Mesothelial cell of epicardium (in vitro differentiated cells): ENCODE data around the gene SLC1A4. TPM values are rescaled to one million over a fixed set of nuclear protein-coding genes. Genes with fewer than 3 reads are reported as not detected.

Experiments
- DNase-seq, 2 experiments: peaks; one replicate each; pipeline ENCODE4 v3.0.0; 2021; ENCODE audit warnings: low spot score in 2 of 2; ENCODE audit not compliant: unreplicated experiment in 2 of 2
- H3K27ac Mint-ChIP-seq: 2 replicates; pipeline ENCODE4 v1.8.0; 2021; ENCODE audit warnings: mixed read lengths
- H3K27me3 Mint-ChIP-seq: 2 replicates; pipeline ENCODE4 v1.8.0; 2021; ENCODE audit warnings: low read depth, mixed read lengths
- H3K36me3 Mint-ChIP-seq: 2 replicates; pipeline ENCODE4 v1.8.0; 2021; ENCODE audit warnings: mixed read lengths
- H3K4me1 Mint-ChIP-seq: 2 replicates; pipeline ENCODE4 v1.8.0; 2021; ENCODE audit warnings: mixed read lengths
- H3K4me3 Mint-ChIP-seq: 2 replicates; pipeline ENCODE4 v1.8.0; 2021; ENCODE audit warnings: mild to moderate bottlenecking, moderate library complexity, mixed read lengths
- H3K9me3 Mint-ChIP-seq: 2 replicates; pipeline ENCODE4 v1.8.0; 2021; ENCODE audit warnings: mixed read lengths
- CTCF ChIP-seq: fragments of 200-600 bp; sonication (generic); IDR thresholded peaks from one replicate; pipeline ENCODE4 v1.5.0; 2021; ENCODE audit warnings: antibody characterized with exemption; ENCODE audit not compliant: unreplicated experiment
- total RNA-seq: library from RNA; stranded (reverse); gene quantifications from 3 replicates; pipeline ENCODE4 v1.2.1, GENCODE V29; 2021

Gene SLC1A4
- total RNA-seq, 1 donor from 2014 or later, result 5.3 TPM

GRCh38 chr2:65054749-65055421, 65.7 kb downstream of the SLC1A4 start:
- Mint-ChIP-seq H3K4me3 (peak overlapping the region; percentile 94), H3K27me3 (no peaks in the 10 kb centered on the region), H3K4me1 (peaks cover 27% of the 10 kb centered on the region), H3K9me3 (peaks cover 5% of the 10 kb centered on the region), H3K36me3 (peaks cover 11% of the 10 kb centered on the region), H3K27ac (no peak overlapping the region)
- no peak for DNase-seq
- TF ChIP-seq CTCF, result no peak

- H3K9me3 Mint-ChIP-seq, result peaks cover 5% of the 10 kb centered on the region
- peaks cover 11% of the 10 kb centered on the region for H3K36me3 Mint-ChIP-seq
- peak overlapping the region; percentile 94 for H3K4me3 Mint-ChIP-seq
- H3K27me3 Mint-ChIP-seq, result no peaks in the 10 kb centered on the region
- H3K27ac Mint-ChIP-seq, result peak overlapping the region; percentile 91
- TF ChIP-seq CTCF, result no peak
- peaks cover 27% of the 10 kb centered on the region for H3K4me1 Mint-ChIP-seq
- DNase-seq, result no peak
These were observed 66.4 kb downstream of the SLC1A4 start for GRCh38 chr2:65055422-65056214.

GRCh38 chr2:65056215-65057053, 67.2 kb downstream of the SLC1A4 start, which contains the start of gene CEP68:
Gene CEP68 (plus strand): TSS chr2:65056416. CDS start chr2:65069445, 13,029 bp downstream.
- H3K4me3 Mint-ChIP-seq, result peak within 1 kb of the TSS; percentile 94
- H3K27ac Mint-ChIP-seq, result peak within 1 kb of the TSS; percentile 91
- peaks cover 27% of the 10 kb centered on the region for H3K4me1 Mint-ChIP-seq
- DNase-seq, result peak; percentile 88 to 97
- peaks cover 5% of the 10 kb centered on the region for H3K9me3 Mint-ChIP-seq
- peaks cover 7% of the 10 kb centered on the region for H3K36me3 Mint-ChIP-seq
- no peaks in the 10 kb centered on the region for H3K27me3 Mint-ChIP-seq
- no peak for TF ChIP-seq CTCF

- no peak for TF ChIP-seq CTCF
- peaks cover 1% of the 10 kb centered on the region for H3K36me3 Mint-ChIP-seq
- DNase-seq, result no peak
- peak overlapping the region; percentile 43 for H3K27ac Mint-ChIP-seq
- peak overlapping the region; percentile 72 for H3K4me3 Mint-ChIP-seq
- peaks cover 2% of the 10 kb centered on the region for H3K9me3 Mint-ChIP-seq
- H3K27me3 Mint-ChIP-seq, result no peaks in the 10 kb centered on the region
- peaks cover 27% of the 10 kb centered on the region for H3K4me1 Mint-ChIP-seq
These were observed 67.8 kb downstream of the SLC1A4 start for GRCh38 chr2:65057054-65057375.

- no peaks in the 10 kb centered on the region for H3K27me3 Mint-ChIP-seq
- peak overlapping the region; percentile 43 for H3K27ac Mint-ChIP-seq
- H3K4me3 Mint-ChIP-seq, result peak overlapping the region; percentile 72
- DNase-seq, result no peak
- no peaks in the 10 kb centered on the region for H3K36me3 Mint-ChIP-seq
- no peak for TF ChIP-seq CTCF
- peaks cover 27% of the 10 kb centered on the region for H3K4me1 Mint-ChIP-seq
- H3K9me3 Mint-ChIP-seq, result no peaks in the 10 kb centered on the region
These were observed 68.3 kb downstream of the SLC1A4 start for GRCh38 chr2:65057391-65058052.
